ENCODE data around the gene SBSN. TPM values are rescaled to one million over a fixed set of nuclear protein-coding genes. Genes with fewer than 3 reads are reported as not detected.

Gene SBSN
- total RNA-seq, 3 donors from 2014 or later: not detected

DNA sequence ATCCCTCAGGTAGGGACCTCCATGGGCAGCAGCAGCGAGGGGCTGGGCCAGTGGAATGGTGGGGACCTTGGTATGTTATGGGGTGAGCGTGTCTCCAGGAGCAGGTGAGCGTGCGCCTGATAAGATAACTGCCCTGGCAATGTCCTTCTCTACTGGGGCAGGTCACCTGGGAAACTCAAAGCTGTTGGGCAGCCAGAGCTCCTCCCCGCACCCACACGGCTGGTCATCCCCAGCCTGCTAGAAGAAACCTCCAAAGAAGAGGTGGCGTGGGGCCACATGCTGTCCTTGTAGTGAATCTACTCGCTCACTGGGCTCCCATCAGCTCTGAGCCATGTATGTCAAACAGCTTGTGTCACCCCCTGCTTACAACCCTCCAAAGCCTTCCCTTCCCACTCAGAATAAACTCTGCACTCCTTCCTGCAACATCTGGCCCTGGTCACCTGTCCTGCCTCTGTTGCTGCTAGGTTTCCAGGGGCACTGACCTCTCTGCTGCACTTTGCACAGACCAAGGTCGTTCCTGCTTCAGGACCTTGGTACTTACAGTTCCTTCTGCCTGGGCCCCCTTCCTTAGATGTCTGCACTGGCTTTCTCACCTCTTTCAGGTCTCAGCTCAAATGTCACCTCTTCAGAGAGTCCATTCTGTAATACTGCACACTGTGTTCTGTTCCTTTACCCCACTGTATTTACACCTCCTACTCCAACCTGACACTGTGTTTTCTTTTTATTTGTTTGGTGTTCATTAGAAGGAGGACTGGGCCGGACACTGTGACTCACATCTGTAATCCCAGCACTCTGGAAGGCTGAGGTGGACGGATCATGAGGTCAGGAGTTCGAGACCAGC, 37.1 kb upstream of the SBSN start:
- Histone ChIP-seq H3K27ac (no peak overlapping the region), H3K27me3 (peaks cover 0 to 21% of the 10 kb centered on the region in 2 donors), H3K4me1 (no peaks in the 10 kb centered on the region), H3K36me3 (no peaks in the 10 kb centered on the region), H3K4me3 (no peak overlapping the region), H3K9me3 (no peaks in the 10 kb centered on the region)
- DNase-seq (ENCODE audit: low spot score in 2 of 2): no peak
- intact Hi-C loops (cut with DNase I; ENCODE audit: low total_unique reads): no loop called here
- no peak for TF ChIP-seq POLR2AphosphoS5 (IDR thresholded peaks at IDR 0.05)
- no peak for TF ChIP-seq POLR2A (IDR thresholded peaks at IDR 0.05)
- TF ChIP-seq, protein P1, sequence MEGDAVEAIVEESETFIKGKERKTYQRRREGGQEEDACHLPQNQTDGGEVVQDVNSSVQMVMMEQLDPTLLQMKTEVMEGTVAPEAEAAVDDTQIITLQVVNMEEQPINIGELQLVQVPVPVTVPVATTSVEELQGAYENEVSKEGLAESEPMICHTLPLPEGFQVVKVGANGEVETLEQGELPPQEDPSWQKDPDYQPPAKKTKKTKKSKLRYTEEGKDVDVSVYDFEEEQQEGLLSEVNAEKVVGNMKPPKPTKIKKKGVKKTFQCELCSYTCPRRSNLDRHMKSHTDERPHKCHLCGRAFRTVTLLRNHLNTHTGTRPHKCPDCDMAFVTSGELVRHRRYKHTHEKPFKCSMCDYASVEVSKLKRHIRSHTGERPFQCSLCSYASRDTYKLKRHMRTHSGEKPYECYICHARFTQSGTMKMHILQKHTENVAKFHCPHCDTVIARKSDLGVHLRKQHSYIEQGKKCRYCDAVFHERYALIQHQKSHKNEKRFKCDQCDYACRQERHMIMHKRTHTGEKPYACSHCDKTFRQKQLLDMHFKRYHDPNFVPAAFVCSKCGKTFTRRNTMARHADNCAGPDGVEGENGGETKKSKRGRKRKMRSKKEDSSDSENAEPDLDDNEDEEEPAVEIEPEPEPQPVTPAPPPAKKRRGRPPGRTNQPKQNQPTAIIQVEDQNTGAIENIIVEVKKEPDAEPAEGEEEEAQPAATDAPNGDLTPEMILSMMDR (IDR thresholded peaks at IDR 0.05): no peak

GRCh38 chr19:35563207-35563829, 35.2 kb upstream of the SBSN start, which contains the start of gene ATP4A:
TSS of gene ATP4A (minus strand) at chr19:35563658. CDS start at chr19:35563629, 29 bp downstream.
- Histone ChIP-seq H3K27ac (no peak within 1 kb of the TSS), H3K9me3 (no peaks in the 10 kb centered on the region), H3K36me3 (no peaks in the 10 kb centered on the region), H3K4me3 (no peak within 1 kb of the TSS), H3K4me1 (no peaks in the 10 kb centered on the region), H3K27me3 (peaks cover 0 to 41% of the 10 kb centered on the region in 2 donors)
- TF ChIP-seq, protein P1 (IDR thresholded peaks at IDR 0.05): no peak
- no peak for TF ChIP-seq POLR2A (IDR thresholded peaks at IDR 0.05)
- TF ChIP-seq POLR2AphosphoS5 (IDR thresholded peaks at IDR 0.05): no peak
- DNase-seq (ENCODE audit: low spot score in 2 of 2): no peak
- intact Hi-C loops (cut with DNase I; ENCODE audit: low total_unique reads): no loop called here

- no peak for TF ChIP-seq POLR2AphosphoS5 (IDR thresholded peaks at IDR 0.05)
- TF ChIP-seq POLR2A (IDR thresholded peaks at IDR 0.05): no peak
- TF ChIP-seq, protein P1 (IDR thresholded peaks at IDR 0.05): no peak
- Histone ChIP-seq H3K9me3 (no peaks in the 10 kb centered on the region), H3K4me3 (no peak overlapping the region), H3K27me3 (peaks cover 0 to 44% of the 10 kb centered on the region in 2 donors), H3K4me1 (no peaks in the 10 kb centered on the region), H3K27ac (no peak overlapping the region), H3K36me3 (no peaks in the 10 kb centered on the region)
- DNase-seq (ENCODE audit: low spot score in 2 of 2): no peak
- intact Hi-C loops (cut with DNase I; ENCODE audit: low total_unique reads): no loop called here
Observed at GRCh38 chr19:35562776-35563175, 34.7 kb upstream of the SBSN start.

- DNase-seq (ENCODE audit: low spot score in 2 of 2): no peak
- intact Hi-C loops (cut with DNase I; ENCODE audit: low total_unique reads): no loop called here
- H3K27ac ChIP-seq: no peak overlapping the region
- no peak overlapping the region for H3K4me3 ChIP-seq
- no peaks in the 10 kb centered on the region for H3K4me1 ChIP-seq
- no peak for TF ChIP-seq POLR2A (IDR thresholded peaks at IDR 0.05)
- no peak for TF ChIP-seq POLR2AphosphoS5 (IDR thresholded peaks at IDR 0.05)
- H3K36me3 ChIP-seq: no peaks in the 10 kb centered on the region
- H3K9me3 ChIP-seq: no peaks in the 10 kb centered on the region
- H3K27me3 ChIP-seq: peaks cover 3 to 44% of the 10 kb centered on the region in 2 donors
Observed at GRCh38 chr19:35562336-35562735, 34.2 kb upstream of the SBSN start.

DNA sequence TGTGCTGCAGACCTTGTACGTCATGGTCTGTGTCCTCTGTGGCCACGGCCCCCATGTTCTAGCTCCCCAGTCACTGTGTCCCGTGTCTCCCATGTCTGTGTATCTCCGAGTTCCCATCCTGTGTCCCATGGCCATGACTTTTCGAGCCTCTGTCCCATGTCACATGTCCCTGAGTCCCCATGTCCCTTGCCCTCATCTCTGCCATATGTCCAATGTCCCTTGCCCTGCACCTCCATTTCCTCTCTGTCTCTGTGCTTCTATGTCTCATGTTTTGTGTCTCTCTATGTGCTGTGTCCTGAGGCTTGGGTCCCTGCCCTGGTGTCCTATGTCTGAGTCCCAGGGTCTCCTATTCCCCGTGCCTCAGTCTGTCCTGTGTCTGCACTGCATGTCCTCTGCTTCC, 33.3 kb upstream of the SBSN start:
- Histone ChIP-seq H3K36me3 (no peaks in the 10 kb centered on the region), H3K9me3 (no peaks in the 10 kb centered on the region), H3K27me3 (peaks cover 3 to 44% of the 10 kb centered on the region in 2 donors), H3K4me1 (no peaks in the 10 kb centered on the region), H3K27ac (no peak overlapping the region), H3K4me3 (no peak overlapping the region)
- intact Hi-C loops (cut with DNase I; ENCODE audit: low total_unique reads): no loop called here
- DNase-seq (ENCODE audit: low spot score in 2 of 2): no peak
- TF ChIP-seq POLR2A (IDR thresholded peaks at IDR 0.05) (no peak), POLR2AphosphoS5 (IDR thresholded peaks at IDR 0.05) (no peak)
- TF ChIP-seq, protein P1 (IDR thresholded peaks at IDR 0.05): no peak
